Activated CD8-positive, alpha-beta memory T cell treated with anti-CD3 and anti-CD28 coated beads, Interleukin-2, amount 50 U/mL, for 48 hours (primary cell): ENCODE measurements around the gene TIMM50.
"Not testable (repeated sequence)": the region's sequence is repeated elsewhere in the genome, so short reads cannot be mapped to it uniquely, and the experiment has no call there.

Experiments used
- DNase-seq: peaks from one replicate; pipeline ENCODE4 v3.0.0-alpha.2; 2020

Gene TIMM50

GRCh38 chr19:39480337-39481228 lies at the start of gene TIMM50:
TSS of gene TIMM50 (plus strand) at chr19:39480838. CDS start at chr19:39480854, 16 bp downstream.
- peak; percentile 99 for DNase-seq

- DNase-seq = no peak
Measured at GRCh38 chr19:39432677-39433025, 48.0 kb upstream of the TIMM50 start.

GRCh38 chr19:39433480-39434079 lies 47.1 kb upstream of the TIMM50 start:
- no peak for DNase-seq

- no peak for DNase-seq
Measured at GRCh38 chr19:39434123-39435076, 46.2 kb upstream of the TIMM50 start.

GRCh38 chr19:39435499-39436349 lies 44.9 kb upstream of the TIMM50 start, which contains the start of gene RPS16:
TSS of gene RPS16 (minus strand) at chr19:39435949. CDS start at chr19:39435895, 54 bp downstream.
- peak; percentile 99 for DNase-seq

- DNase-seq = no peak
Measured at GRCh38 chr19:39436350-39436716, 44.3 kb upstream of the TIMM50 start.

- DNase-seq = no peak
Measured at GRCh38 chr19:39438270-39438934, 42.2 kb upstream of the TIMM50 start.

- no peak for DNase-seq
Measured at GRCh38 chr19:39444598-39445195, 35.9 kb upstream of the TIMM50 start.

- DNase-seq = peak; percentile 96
Measured at GRCh38 chr19:39445196-39446111, 35.2 kb upstream of the TIMM50 start, which contains the start of gene SUPT5H. TSS of gene SUPT5H (plus strand) at chr19:39445582. CDS start at chr19:39445891, 309 bp downstream.

GRCh38 chr19:39446365-39447084 lies 34.1 kb upstream of the TIMM50 start:
- no peak for DNase-seq

GRCh38 chr19:39448271-39448670 lies 32.4 kb upstream of the TIMM50 start:
- DNase-seq = no peak

- DNase-seq = no peak
Measured at GRCh38 chr19:39449116-39449797, 31.4 kb upstream of the TIMM50 start.

GRCh38 chr19:39451257-39451656 lies 29.4 kb upstream of the TIMM50 start:
- not testable (repeated sequence) for DNase-seq

GRCh38 chr19:39463403-39463802 lies 17.2 kb upstream of the TIMM50 start:
- no peak for DNase-seq

GRCh38 chr19:39465956-39466747 lies 14.5 kb upstream of the TIMM50 start:
- no peak for DNase-seq

- DNase-seq = no peak
Measured at GRCh38 chr19:39467941-39468340, 12.7 kb upstream of the TIMM50 start.

GRCh38 chr19:39469036-39469435 lies 11.6 kb upstream of the TIMM50 start:
- no peak for DNase-seq

- DNase-seq = no peak
Measured at GRCh38 chr19:39469567-39469966, 11.1 kb upstream of the TIMM50 start.
